Measurements from ENCODE around the gene FLYWCH2. TPM values are rescaled to one million over a fixed set of nuclear protein-coding genes. Genes with fewer than 3 reads are reported as not detected.

FLYWCH2 gene
- total and polyA plus RNA-seq, 2 of the 8 experiments (the other 6 are each of a cell fraction or from before 2014, with no cell fraction given): 16.4 to 30.7 TPM

DNA sequence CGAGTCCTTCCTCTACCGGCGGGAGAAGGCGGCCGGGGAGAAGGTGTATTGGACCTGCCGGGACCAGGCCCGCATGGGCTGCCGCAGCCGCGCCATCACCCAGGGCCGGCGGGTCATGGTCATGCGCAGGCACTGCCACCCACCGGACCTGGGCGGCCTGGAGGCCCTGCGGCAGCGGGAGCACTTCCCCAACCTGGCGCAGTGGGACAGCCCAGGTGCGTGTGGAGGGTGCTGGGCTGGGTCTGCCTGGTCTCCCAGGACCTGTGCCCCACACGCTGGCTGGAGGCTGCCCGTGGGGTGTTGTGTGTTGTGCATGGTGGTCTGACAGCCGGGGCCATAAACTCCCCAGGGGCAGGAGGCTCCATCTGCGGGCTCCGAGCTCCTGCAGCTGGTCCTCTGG is 54.2 kb downstream of the FLYWCH2 start (continued):
- TF ChIP-seq, protein P1, sequence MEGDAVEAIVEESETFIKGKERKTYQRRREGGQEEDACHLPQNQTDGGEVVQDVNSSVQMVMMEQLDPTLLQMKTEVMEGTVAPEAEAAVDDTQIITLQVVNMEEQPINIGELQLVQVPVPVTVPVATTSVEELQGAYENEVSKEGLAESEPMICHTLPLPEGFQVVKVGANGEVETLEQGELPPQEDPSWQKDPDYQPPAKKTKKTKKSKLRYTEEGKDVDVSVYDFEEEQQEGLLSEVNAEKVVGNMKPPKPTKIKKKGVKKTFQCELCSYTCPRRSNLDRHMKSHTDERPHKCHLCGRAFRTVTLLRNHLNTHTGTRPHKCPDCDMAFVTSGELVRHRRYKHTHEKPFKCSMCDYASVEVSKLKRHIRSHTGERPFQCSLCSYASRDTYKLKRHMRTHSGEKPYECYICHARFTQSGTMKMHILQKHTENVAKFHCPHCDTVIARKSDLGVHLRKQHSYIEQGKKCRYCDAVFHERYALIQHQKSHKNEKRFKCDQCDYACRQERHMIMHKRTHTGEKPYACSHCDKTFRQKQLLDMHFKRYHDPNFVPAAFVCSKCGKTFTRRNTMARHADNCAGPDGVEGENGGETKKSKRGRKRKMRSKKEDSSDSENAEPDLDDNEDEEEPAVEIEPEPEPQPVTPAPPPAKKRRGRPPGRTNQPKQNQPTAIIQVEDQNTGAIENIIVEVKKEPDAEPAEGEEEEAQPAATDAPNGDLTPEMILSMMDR (IDR thresholded peaks at IDR 0.05; ENCODE audit: control extremely low read depth in 1 of 3, insufficient read depth in 1 of 3, low read depth in 1 of 3, low read length in 3 of 3): no peak
- TF ChIP-seq PHF8 (conservative IDR thresholded peaks at IDR 0.05; ENCODE audit: low read depth, low read length) (no peak), POLR2AphosphoS5 (IDR thresholded peaks at IDR 0.05; ENCODE audit: low read depth, low read length) (no peak), BACH1 (IDR thresholded peaks at IDR 0.05; ENCODE audit: low read length) (no peak), SIRT6 (IDR thresholded peaks at IDR 0.05; ENCODE audit: low read length) (no peak), HDAC6 (IDR thresholded peaks at IDR 0.05; ENCODE audit: low read depth, low read length) (no peak), CTBP2 (IDR thresholded peaks at IDR 0.05; ENCODE audit: borderline replicate concordance, insufficient read depth, insufficient read length, low read length) (no peak), RFX5 (IDR thresholded peaks at IDR 0.05; ENCODE audit: borderline replicate concordance, low read depth, low read length) (no peak)
